Measurements from ENCODE around the gene ARHGAP40. TPM values are rescaled to one million over a fixed set of nuclear protein-coding genes. Genes with fewer than 3 reads are reported as not detected.

The ARHGAP40 gene
- total and polyA plus RNA-seq, 2 experiments from 2014 or later, result not detected

- Histone ChIP-seq H3K79me2 (ENCODE audit: insufficient read depth) (no peaks in the 10 kb centered on the region), H3K36me3 (ENCODE audit: low read depth) (no peaks in the 10 kb centered on the region), H4K20me1 (ENCODE audit: insufficient read depth) (no peaks in the 10 kb centered on the region), H3K27ac (no peak overlapping the region), H3K4me2 (ENCODE audit: unreplicated experiment) (no peak overlapping the region), H3K9ac (no peak overlapping the region), H3K4me1 (ENCODE audit: insufficient read depth) (no peaks in the 10 kb centered on the region), H3K4me3 (no peak overlapping the region), H2AFZ (no peak overlapping the region), H3K9me3 (ENCODE audit: low read depth) (no peaks in the 10 kb centered on the region), H3K27me3 (replicated peaks; ENCODE audit: insufficient read depth) (peaks cover 34% of the 10 kb centered on the region), H3K9me2 (ENCODE audit: insufficient read depth) (no peaks in the 10 kb centered on the region), H3F3A (ENCODE audit: insufficient read depth) (no peaks in the 10 kb centered on the region)
- 16 to 17% methylated on average over 10 of the region's 10 CpGs for WGBS, 2 experiments (ENCODE audit: low coverage in 1 of 2, low lambda C conversion rate in 2 of 2, missing lambda C conversion rate in 2 of 2)
- in situ Hi-C loops (cut with MboI), result loop anchor here (10.0 kb wide), 1 partner anchor 255 kb away; no protein-coding TSS in a partner anchor
- TF ChIP-seq EZH2phosphoT487 (IDR thresholded peaks at IDR 0.05; ENCODE audit: insufficient read depth, low read depth) (no peak), EZH2 (IDR thresholded peaks at IDR 0.05; ENCODE audit: insufficient read depth, poor library complexity, severe bottlenecking) (no peak)
- DNase-seq, result peak; percentile 36
Measured at GRCh38 chr20:38649275-38649891, 47.8 kb downstream of the ARHGAP40 start.

GRCh38 chr20:38650010-38650409 lies 48.4 kb downstream of the ARHGAP40 start:
- H3K27ac ChIP-seq, result no peak overlapping the region
- no peak overlapping the region for H3K9ac ChIP-seq
- H2AFZ ChIP-seq, result no peak overlapping the region
- in situ Hi-C loops (cut with MboI), result no loop called here
- H3K27me3 ChIP-seq (replicated peaks; ENCODE audit: insufficient read depth), result peaks cover 32% of the 10 kb centered on the region
- no peak overlapping the region for H3K4me3 ChIP-seq
- TF ChIP-seq EZH2 (IDR thresholded peaks at IDR 0.05; ENCODE audit: insufficient read depth, poor library complexity, severe bottlenecking), result no peak
- TF ChIP-seq EZH2phosphoT487 (IDR thresholded peaks at IDR 0.05; ENCODE audit: insufficient read depth, low read depth), result no peak
- H3F3A ChIP-seq (ENCODE audit: insufficient read depth), result no peaks in the 10 kb centered on the region
- WGBS, 2 experiments (ENCODE audit: low coverage in 1 of 2, low lambda C conversion rate in 2 of 2, missing lambda C conversion rate in 2 of 2), result 17% methylated on average over 4 of the region's 4 CpGs
- H3K9me2 ChIP-seq (ENCODE audit: insufficient read depth), result no peaks in the 10 kb centered on the region
- H3K4me1 ChIP-seq (ENCODE audit: insufficient read depth), result no peaks in the 10 kb centered on the region
- no peaks in the 10 kb centered on the region for H4K20me1 ChIP-seq (ENCODE audit: insufficient read depth)
- no peaks in the 10 kb centered on the region for H3K36me3 ChIP-seq (ENCODE audit: low read depth)
- H3K9me3 ChIP-seq (ENCODE audit: low read depth), result no peaks in the 10 kb centered on the region
- no peak for DNase-seq
- no peak overlapping the region for H3K4me2 ChIP-seq (ENCODE audit: unreplicated experiment)
- H3K79me2 ChIP-seq (ENCODE audit: insufficient read depth), result no peaks in the 10 kb centered on the region

GRCh38 chr20:38651154-38651553 lies 49.5 kb downstream of the ARHGAP40 start:
- 23 to 25% methylated on average over 2 of the region's 2 CpGs for WGBS, 2 experiments (ENCODE audit: low coverage in 1 of 2, low lambda C conversion rate in 2 of 2, missing lambda C conversion rate in 2 of 2)
- H3K27ac ChIP-seq, result no peak overlapping the region
- no peak for TF ChIP-seq EZH2phosphoT487 (IDR thresholded peaks at IDR 0.05; ENCODE audit: insufficient read depth, low read depth)
- TF ChIP-seq EZH2 (IDR thresholded peaks at IDR 0.05; ENCODE audit: insufficient read depth, poor library complexity, severe bottlenecking), result no peak
- no peak overlapping the region for H3K9ac ChIP-seq
- H3K4me3 ChIP-seq, result no peak overlapping the region
- H3K4me1 ChIP-seq (ENCODE audit: insufficient read depth), result no peaks in the 10 kb centered on the region
- in situ Hi-C loops (cut with MboI), result no loop called here
- H3K4me2 ChIP-seq (ENCODE audit: unreplicated experiment), result no peak overlapping the region
- H3K79me2 ChIP-seq (ENCODE audit: insufficient read depth), result no peaks in the 10 kb centered on the region
- H2AFZ ChIP-seq, result no peak overlapping the region
- no peaks in the 10 kb centered on the region for H3F3A ChIP-seq (ENCODE audit: insufficient read depth)
- H3K36me3 ChIP-seq (ENCODE audit: low read depth), result no peaks in the 10 kb centered on the region
- no peaks in the 10 kb centered on the region for H3K9me2 ChIP-seq (ENCODE audit: insufficient read depth)
- peaks cover 23% of the 10 kb centered on the region for H3K27me3 ChIP-seq (replicated peaks; ENCODE audit: insufficient read depth)
- DNase-seq, result no peak
- no peaks in the 10 kb centered on the region for H4K20me1 ChIP-seq (ENCODE audit: insufficient read depth)
- H3K9me3 ChIP-seq (ENCODE audit: low read depth), result no peaks in the 10 kb centered on the region

- in situ Hi-C loops (cut with MboI), result no loop called here
- DNase-seq, result no peak
- Histone ChIP-seq H4K20me1 (ENCODE audit: insufficient read depth) (no peaks in the 10 kb centered on the region), H3K4me2 (ENCODE audit: unreplicated experiment) (no peak overlapping the region), H3K4me3 (no peak overlapping the region), H3K9ac (no peak overlapping the region), H3K27ac (no peak overlapping the region), H3K4me1 (ENCODE audit: insufficient read depth) (no peaks in the 10 kb centered on the region), H3F3A (ENCODE audit: insufficient read depth) (no peaks in the 10 kb centered on the region), H2AFZ (no peak overlapping the region), H3K9me2 (ENCODE audit: insufficient read depth) (no peaks in the 10 kb centered on the region), H3K36me3 (ENCODE audit: low read depth) (no peaks in the 10 kb centered on the region), H3K9me3 (ENCODE audit: low read depth) (no peaks in the 10 kb centered on the region), H3K79me2 (ENCODE audit: insufficient read depth) (no peaks in the 10 kb centered on the region), H3K27me3 (replicated peaks; ENCODE audit: insufficient read depth) (peaks cover 23% of the 10 kb centered on the region)
- WGBS, 2 experiments (ENCODE audit: low coverage in 1 of 2, low lambda C conversion rate in 2 of 2, missing lambda C conversion rate in 2 of 2), result 61 to 70% methylated on average over 6 of the region's 6 CpGs
- TF ChIP-seq EZH2 (IDR thresholded peaks at IDR 0.05; ENCODE audit: insufficient read depth, poor library complexity, severe bottlenecking) (no peak), EZH2phosphoT487 (IDR thresholded peaks at IDR 0.05; ENCODE audit: insufficient read depth, low read depth) (no peak)
Measured at GRCh38 chr20:38651562-38651961, 50.0 kb downstream of the ARHGAP40 start.

Data from GM23248 (cell line).